ENCODE measurements around the gene ZFY. TPM values are rescaled to one million over a fixed set of nuclear protein-coding genes. Genes with fewer than 3 reads are reported as not detected.

The ZFY gene
- total RNA-seq = 10 to 100 TPM in 2 of 4 donors, not detected in 2; 17.9 to 21.6 TPM

GRCh38 chrY:2934861-2935715, at the start of gene ZFY:
Gene ZFY, plus strand, starts transcription at chrY:2935381. Its CDS starts 18,556 bp downstream, at chrY:2953937.
- TF ChIP-seq, protein P1, sequence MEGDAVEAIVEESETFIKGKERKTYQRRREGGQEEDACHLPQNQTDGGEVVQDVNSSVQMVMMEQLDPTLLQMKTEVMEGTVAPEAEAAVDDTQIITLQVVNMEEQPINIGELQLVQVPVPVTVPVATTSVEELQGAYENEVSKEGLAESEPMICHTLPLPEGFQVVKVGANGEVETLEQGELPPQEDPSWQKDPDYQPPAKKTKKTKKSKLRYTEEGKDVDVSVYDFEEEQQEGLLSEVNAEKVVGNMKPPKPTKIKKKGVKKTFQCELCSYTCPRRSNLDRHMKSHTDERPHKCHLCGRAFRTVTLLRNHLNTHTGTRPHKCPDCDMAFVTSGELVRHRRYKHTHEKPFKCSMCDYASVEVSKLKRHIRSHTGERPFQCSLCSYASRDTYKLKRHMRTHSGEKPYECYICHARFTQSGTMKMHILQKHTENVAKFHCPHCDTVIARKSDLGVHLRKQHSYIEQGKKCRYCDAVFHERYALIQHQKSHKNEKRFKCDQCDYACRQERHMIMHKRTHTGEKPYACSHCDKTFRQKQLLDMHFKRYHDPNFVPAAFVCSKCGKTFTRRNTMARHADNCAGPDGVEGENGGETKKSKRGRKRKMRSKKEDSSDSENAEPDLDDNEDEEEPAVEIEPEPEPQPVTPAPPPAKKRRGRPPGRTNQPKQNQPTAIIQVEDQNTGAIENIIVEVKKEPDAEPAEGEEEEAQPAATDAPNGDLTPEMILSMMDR (IDR thresholded peaks at IDR 0.05) = no peak
- ATAC-seq (ENCODE audit: low FRiP score) (no peak), DNase-seq (ENCODE audit: low spot score) (no peak)

DNA sequence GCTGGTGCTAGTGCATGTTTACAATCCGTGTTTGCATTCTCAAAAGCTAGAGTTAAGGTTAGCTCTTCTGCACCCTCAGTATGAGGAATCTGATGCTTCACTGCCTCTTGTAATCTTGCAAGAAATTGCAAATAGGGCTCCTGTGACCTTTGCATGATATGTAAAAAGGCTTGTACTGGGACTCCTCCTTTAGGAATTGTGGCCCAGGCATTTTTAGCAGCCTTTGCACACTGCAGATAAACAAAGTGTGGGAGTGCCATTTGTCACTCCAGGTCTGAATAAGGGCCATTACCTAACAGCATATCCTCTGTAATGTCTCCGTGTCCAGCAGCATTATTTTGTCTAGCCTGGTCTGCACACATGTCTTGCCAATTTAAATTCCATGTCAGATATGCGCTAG, 49.3 kb upstream of the ZFY start:
- DNase-seq (ENCODE audit: low spot score) (no peak), ATAC-seq (ENCODE audit: low FRiP score) (no peak)
- TF ChIP-seq, protein P1 (IDR thresholded peaks at IDR 0.05) = no peak

DNA sequence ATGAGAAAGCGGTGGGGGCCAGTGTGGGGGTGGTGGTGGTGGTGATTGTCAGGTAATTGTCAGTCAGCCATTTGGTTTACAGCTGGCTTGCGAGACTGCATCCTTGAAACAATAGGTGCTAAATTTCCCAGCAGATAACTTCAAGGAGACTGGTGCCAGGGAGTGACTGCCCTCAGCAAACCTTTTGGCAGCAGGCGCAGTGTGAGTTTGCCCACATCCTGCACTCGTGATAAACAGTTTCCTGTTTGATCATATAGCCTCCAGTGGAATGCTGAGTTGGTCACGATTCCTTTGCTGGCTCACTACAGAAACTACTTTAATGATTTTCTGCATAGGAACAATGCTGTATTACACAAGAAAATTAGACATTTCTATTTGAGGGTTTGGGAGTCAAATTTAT, 47.8 kb upstream of the ZFY start:
- no peak for DNase-seq (ENCODE audit: low spot score)
- no peak for ATAC-seq (ENCODE audit: low FRiP score)
- TF ChIP-seq, protein P1 (IDR thresholded peaks at IDR 0.05) = no peak

DNA sequence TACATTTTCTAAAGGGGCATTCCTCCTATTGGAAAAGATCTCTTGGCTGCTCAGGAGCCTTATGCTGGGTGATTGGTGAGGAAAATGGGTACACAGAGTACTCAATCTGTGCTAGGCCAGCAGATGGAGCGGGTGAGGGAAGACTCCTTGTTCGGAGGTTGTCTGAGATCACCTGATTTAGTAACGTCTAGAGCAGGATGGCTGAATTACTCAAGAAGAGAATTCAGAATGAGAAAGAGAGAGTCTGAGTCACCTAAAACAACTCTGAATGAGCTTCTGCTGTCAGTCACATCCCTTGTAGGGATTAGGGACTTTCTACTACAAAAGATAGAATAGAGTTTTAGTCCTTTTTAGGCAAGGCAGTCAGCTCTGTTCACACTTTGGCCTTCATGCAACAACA, 47.2 kb upstream of the ZFY start:
- ATAC-seq (ENCODE audit: low FRiP score) (no peak), DNase-seq (ENCODE audit: low spot score) (no peak)
- TF ChIP-seq, protein P1 (IDR thresholded peaks at IDR 0.05) = no peak

DNA sequence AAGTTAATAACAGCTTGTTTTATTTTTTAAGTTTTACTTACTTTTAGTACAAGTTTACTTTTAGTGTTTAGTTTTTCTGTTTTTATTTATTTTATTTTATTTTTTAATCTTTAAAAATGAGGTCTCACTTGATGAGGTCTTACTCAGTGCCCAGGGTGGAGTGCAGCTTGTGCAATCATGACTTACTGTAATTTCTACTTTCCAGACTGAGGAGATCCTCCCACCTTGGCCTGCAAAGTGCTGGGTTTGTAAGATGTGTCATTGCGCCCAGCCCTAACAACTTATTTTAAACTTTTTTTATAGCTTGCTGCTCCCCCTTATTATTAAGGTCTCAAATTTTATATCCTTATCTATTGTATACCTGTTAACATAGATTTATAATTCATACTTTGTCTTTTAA, 41.7 kb upstream of the ZFY start:
- no peak for DNase-seq (ENCODE audit: low spot score)
- TF ChIP-seq, protein P1 (IDR thresholded peaks at IDR 0.05) = no peak
- no peak for ATAC-seq (ENCODE audit: low FRiP score)

- DNase-seq (ENCODE audit: low spot score) = no peak
- ATAC-seq (ENCODE audit: low FRiP score) = no peak
- TF ChIP-seq, protein P1 (IDR thresholded peaks at IDR 0.05) = no peak
Observed at GRCh38 chrY:2896050-2896449, 39.1 kb upstream of the ZFY start.

DNA sequence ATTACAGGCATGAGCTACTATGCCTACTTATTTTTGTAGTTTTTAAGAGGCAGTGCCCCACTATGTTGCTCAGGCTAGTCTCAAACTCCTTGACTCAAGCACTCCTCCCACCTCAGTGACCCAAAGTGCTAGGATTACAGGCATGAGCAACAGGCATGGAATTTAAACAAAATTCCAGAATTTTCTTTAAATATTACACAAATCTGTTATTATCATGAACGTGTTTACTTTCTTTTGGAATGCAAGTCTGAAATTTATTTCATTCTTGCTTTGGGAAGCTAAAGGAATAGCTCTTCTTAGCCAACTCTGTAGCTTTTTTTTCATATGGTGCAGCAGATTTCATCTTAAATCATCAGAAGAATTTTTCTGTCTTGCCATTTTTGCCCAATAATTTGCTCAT, 27.8 kb upstream of the ZFY start:
- ATAC-seq (ENCODE audit: low FRiP score) (no peak), DNase-seq (ENCODE audit: low spot score) (no peak)
- TF ChIP-seq, protein P1 (IDR thresholded peaks at IDR 0.05) = no peak
